ENCODE data around the gene RASA4B.
"Not testable (repeated sequence)": the region's sequence is repeated elsewhere in the genome, so short reads cannot be mapped to it uniquely, and the experiment has no call there.

RASA4B gene

DNA sequence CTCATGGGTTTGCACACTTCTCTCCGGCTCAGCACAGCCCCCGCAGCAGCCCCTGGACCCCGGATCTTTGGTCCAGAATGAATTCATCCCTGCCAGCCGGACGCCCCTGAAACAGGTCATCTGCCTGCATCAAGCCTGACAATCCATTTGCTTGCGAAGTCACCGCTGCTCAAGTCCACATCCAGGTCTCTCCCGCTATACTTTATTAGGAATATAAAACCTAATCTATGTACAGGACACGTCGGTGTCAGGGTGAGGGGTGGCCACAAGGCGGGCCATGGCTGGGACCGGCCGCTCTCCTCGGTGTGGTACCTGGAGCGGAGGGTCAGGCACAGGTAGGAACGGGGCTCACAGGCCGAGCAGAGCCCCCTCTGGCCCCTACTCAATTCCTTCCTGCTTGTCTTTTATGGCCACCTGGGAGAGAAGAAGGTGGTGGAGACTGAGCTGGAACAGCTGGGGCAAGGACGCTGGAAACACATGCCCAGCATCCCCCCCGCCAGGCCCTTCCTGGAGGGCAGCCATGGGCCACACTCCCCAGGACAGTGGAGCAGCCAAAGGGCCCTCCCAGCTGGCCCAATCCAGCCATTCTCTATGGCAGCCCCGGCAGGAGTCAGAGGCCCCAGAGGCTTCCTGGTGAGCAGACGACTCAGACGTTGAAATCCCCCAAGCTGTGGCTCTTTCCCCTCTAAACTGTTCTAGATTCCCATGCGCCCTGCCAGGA is 44.1 kb downstream of the RASA4B start:
- DNase-seq (ENCODE audit: low read depth) = no peak

DNA sequence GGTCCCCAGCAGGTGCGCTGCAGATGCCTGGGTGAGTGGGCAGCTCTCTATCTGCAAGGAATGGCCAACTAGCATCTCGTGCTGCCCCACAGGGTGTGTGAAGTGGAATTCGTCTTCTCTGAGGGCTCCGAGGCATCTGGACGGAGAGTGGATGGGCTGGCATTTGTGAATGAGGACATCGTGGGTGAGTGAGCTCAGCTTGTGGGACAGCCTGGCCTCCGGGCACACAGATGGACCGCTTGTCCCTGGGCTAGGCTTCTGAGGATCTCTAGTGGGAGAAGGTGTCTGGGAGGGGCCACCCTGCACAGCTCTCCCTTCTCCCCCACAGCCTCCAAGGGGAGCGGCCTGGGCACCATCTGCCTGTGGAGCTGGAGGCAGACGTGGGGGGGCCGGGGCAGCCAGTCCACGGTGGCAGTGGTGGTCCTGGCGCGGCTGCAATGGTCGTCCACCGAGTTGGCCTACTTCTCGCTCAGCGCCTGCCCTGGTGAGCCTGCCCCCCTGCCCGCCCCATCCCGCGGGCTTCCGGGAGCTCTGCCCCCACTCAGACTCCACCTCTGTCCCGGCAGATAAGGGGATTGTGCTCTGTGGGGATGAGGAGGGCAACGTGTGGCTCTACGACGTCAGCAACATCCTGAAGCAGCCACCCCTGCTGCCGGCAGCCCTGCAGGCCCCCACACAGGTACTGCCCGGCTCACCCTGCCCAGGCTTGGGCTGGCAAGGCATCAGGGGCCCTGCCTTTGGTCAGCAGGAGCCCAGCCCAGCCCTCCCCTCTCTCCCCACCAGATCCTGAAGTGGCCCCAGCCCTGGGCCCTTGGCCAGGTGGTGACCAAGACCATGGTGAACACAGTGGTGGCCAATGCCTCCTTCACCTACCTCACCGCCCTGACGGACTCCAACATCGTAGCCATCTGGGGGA is 45.2 kb downstream of the RASA4B start:
- DNase-seq (ENCODE audit: low read depth) = no peak

DNA sequence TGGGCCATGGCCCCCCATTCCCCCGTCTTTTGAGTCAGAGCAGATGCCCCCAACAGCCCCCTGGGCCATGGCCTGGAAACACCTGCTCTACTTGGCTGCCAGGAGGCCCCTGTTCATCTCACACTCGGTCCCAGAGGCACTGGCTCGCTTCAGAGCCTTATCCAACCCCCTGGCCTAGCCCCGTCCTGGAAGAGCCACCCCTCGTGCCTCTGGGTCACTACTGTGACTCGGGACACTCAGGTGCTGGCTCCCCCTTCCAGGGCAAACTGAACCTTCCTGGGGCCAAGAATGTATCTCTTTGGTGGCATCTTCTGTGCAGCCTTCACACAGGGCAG is 45.8 kb downstream of the RASA4B start:
- no peak for DNase-seq (ENCODE audit: low read depth)

DNA sequence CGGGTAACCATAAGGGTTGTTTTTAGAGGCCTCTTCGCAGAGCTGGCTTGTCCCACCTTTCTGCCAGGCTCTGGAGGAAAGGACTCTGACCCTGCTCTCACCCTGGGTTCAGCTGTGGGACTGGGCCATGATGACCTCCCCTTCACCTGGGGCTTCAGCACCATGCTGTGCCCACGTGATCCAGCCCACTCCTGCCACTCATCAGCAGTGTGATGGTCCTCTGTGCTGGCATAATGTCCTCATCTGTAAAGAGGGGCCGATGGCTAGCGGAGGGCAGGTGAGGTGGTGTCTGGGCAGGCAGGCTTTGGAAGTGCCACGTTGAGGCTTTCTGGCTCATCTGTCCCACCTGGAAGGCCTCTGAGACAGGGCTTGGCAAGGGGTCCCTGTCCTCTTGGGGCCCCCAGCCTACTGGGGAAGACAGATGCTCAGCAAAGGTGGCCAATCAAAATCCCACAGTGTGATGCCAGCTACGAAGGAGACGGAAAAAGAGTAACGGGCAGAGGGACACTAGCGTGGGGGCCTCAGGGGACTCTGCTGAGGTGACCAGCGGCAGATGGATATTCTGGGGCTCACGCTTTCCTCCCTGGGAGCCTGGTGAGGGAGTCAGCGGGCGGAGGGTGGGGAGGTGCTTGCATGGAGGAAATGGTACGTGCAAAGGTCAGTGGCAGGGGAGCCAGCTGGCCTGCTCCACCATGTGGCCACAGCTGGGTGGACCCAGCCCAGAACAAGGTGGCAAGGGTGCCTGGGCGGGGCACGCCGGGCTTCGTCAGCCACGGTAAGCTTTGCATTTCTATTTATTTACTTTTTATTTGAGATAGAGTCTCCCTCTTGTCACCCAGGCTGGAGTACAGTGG is 47.4 kb downstream of the RASA4B start:
- DNase-seq (ENCODE audit: low read depth) = no peak

DNA sequence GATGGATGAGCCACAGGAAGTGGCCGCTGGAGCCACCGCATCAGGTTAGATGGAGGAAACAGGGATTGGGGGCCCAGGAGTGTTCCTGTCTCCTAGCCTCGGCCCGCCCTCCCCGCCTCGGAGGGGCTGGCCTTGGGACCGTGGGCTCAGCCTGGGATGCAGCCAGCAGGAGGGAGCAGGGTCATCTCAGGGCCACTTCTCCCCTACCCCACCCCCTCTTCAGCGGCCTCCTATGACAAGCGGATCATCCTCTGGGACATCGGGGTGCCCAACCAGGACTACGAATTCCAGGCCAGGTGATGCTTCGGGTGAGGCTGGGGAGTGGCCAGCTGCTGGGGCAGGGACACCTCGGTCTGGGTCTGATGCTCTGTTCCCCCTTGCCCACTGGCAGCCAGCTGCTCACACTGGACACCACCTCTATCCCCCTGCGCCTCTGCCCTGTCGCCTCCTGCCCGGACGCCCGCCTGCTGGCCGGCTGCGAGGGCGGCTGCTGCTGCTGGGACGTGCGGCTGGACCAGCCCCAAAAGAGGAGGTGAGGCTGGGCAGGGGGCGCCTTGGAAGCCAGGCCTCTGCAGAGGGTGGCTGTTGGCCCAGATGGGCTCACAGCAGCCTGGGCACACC is 48.1 kb downstream of the RASA4B start:
- DNase-seq (ENCODE audit: low read depth) = no peak

DNA sequence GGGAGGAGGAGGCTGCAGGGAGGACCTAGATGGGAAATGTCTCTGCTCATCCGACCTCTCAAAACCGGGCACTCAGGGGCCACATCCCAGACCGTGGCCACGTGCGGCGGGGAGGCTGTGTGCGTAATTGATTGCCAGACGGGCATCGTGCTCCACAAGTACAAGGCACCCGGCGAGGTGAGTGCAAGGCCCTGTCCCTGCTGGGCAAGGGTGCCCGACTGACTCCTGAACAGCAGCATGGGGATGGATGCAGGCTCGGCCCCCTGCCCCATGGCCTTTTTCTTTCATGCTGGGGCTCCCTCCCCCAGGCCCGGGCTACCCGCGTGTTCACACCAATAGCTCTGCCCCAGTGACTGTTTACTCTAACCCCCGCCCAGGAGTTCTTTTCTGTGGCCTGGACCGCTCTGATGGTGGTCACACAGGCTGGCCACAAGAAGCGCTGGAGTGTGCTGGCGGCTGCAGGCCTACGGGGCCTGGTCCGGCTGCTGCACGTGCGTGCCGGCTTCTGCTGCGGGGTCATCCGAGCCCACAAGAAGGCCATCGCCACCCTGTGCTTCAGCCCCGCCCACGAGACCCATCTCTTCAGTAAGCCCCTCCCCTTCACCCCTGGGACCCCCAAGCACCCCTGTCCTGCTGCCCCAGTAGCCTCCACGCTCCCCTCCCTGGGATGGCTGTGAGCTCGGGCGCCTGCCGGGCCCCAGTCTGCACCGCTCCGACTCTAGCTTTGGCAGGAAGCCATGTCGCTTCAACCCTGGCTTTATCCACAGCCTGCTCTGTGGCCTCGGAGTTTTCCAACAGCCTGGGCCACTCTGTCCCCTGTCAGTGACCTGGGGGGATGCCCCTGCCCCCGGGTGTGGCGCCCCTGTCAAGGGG is 48.9 kb downstream of the RASA4B start:
- DNase-seq (ENCODE audit: low read depth) = no peak

DNA sequence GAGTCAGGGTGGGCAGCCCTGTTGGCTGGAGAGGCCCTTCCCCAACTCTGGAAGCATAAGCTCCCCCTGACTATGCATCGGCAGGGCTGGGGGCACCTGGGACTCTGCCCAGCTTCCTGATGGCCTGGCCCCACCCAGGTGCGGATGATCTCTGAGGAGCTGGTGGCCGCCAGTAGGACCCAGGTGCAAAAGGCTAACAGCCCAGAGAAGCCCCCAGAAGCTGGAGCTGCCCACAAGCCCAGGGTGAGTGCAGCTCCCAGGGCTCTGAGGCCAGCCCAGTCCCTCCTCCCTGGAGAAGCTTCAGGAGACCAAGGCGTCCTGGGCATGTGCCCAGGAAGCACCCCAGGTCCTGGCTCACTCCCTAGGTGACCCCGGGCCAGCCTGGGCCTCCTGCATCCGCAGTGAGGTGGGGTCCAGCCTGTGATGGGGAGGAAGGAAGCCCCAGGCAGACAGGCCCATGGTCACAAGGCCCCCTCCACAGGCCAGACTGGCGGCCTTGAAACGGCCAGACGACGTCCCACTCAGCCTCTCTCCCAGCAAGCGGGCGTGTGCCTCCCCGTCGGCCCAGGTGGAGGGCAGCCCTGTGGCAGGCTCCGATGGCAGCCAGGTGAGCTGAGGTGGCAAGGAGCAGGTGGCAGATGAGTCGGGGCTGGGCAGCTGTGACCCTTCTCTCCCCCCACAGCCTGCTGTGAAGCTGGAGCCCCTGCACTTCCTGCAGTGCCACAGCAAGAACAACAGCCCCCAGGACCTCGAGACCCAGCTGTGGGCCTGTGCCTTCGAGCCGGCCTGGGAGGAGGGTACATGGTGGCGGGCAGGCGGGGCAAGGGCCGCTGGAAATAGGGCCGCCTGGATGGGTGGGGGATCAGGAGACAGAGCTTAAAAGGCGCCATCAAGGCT is 49.7 kb downstream of the RASA4B start:
- no peak for DNase-seq (ENCODE audit: low read depth)

DNA sequence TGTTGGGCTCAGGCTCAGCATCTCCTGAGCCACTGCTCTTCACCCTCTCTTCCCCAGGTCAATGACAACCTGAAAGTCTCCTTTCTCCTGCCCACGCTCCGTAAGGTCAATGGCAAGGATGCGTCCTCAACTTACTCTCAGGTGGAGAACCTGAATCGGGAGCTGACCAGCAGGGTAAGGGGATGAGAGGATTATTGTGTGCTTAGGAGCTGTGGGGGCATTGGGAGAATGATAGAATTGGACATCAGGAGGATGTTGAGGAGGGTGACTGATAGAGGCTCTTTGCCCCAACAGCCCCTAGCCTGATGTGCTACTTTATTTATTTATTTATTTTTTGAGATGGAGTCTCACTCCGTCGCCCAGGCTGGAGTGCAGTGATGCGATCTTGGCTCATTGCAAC is 51.5 kb downstream of the RASA4B start:
- no peak for DNase-seq (ENCODE audit: low read depth)

DNA sequence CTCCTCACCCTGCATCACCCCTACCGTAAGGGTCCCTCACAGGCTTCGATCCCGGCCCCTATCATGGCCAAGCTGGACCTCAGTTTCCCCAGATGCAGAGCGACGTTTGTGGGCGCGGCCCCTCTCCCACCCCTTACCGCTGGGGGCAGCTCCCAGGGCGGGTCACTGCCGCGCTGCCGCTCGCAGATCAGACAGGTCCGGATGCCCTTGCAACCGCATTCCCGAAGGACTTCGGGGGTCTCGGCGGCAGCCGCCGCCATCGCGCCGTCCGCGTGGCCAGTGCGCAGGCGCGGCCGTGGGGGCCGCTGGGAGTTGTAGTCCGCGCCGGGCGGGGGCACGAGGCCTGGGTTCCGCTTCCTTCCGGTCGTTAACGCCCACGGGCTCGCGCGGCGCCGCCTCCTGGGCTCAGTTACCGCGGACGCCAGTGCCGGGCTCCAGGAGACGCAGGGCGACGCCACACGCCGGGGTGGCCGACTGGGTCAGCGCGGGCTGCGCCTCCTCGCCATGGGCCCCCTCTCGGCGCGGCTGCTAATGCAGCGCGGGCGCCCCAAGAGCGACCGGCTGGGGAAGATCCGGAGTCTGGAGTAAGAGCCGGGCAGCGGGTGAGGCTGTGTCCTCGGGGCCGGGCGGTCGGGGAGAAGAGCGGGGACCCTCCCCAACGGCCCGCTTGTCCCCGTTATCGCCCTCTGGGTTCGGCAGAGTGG is 52.8 kb downstream of the RASA4B start, which contains the start of the genes ALKBH4 and LRWD1:
TSS of gene ALKBH4 (minus strand) at position 287 of the 704 bp plus-strand sequence. CDS start at position 260, 27 bp downstream.
TSS of gene LRWD1 (plus strand) at position 408 of the 704 bp plus-strand sequence. CDS start at position 505, 97 bp downstream.
- peak; percentile 88 for DNase-seq (ENCODE audit: low read depth)

DNA sequence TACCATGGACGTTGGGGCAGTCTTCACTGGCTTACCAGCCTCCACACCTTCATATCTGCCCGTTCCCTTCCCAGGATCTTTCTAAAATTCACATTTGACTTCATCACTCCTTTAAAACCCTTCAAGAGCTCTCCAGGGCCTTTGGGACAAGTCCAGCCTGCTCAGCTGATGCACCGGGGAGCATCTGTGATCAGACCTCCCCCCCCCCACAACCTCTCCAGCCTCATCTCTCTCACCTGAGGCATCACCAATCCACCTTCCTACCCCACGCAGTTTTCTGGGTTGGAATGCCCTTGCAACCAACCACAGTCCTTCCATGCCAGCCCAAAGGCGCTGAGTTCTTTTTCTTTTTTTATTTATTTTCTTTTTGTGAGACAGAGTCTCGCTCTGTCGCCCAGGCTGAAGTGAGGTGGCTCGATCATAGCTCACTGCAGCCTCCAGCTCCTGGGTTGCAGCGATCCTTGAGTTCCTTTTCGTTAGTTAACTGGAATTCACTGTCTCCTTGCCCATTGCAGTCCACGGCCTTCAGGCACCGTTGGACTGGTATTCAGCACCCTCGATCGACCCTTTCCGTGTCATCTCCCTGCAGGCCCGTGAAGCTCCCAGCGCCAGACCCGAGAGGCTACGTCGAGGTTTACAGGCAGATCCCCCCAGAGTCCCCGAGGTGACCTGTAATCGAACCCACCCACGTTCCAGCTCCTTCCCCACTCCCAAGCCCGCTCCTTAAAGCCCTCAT is 53.6 kb downstream of the RASA4B start:
- DNase-seq (ENCODE audit: low read depth) = no peak

DNA sequence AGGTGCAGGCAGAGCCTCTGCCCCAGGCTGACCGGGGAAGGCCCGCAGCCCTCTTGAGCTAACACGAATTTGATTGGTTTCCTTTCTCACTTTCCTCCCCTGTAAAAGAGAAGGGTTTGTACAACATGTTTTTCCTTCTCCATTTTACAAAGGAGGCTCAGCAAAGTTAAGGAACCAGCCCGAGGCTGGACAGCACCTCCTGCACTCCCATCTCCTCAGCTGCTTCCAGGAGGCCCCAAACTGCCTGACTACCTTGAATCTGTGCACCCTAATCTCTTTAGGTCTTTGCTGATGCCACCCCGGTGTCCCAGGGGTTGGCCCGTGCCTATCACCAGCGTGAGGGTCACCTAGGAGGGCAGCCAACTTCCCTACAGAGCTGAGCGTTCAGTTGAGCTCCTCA is 57.1 kb downstream of the RASA4B start:
- no peak for DNase-seq (ENCODE audit: low read depth)

DNA sequence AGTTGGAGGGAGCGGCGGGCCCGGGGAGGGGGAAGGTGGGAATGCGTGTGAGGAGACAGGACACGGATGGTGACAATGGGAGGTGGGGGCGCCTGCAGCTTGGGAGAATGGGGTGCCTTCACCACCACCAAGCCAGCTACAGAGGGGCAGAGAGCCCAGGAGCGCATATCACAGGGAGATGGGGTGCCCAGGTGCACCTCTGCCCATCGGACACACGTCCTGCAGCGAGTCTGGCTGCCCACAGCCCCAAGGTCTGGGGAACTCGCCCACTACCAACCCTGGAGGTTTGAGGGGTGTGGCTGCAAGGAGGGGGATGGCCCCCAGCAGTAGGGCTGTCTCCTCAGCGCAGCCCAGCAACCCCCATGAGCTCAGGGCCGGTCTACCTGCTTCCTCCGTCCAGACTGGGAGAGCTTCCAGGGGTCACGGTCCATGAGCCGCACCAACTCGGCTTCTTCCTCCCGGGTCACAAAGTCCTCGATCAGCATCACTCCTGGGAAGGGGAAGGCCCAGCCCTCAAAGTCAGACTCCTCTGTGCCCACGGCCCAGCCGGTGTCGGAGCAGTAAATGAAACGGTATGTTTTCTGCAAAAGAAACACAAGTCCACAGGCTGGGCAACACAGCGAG is 58.2 kb downstream of the RASA4B start:
- no peak for DNase-seq (ENCODE audit: low read depth)

DNA sequence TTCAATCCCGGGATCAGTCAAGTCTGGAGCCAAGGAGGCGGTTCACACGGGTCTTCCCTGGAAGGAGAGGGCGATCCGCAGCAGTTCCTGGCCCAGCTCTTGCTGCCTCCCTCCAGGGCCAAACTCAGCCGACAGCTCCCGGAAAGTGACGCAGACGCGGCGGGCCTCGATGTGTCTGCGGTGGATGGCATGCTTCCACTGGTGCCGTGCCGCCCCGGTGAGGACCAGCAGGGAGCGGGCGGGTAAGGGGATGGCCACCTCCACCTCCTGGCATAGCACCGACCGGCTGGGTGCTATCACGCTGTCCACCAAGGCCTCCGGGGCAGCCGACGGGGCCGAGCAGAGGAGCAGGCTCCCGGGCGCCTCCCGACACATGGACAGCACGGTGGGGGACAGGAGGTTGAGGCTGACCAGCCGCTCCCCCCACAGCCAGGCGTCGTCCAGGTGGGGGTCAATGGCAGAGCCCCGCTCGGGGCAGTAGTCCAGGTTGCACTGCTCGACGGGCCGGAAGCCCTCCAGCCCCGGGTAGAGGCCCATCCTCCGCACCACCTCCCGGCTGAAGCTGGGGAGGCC is 60.1 kb downstream of the RASA4B start:
- no peak for DNase-seq (ENCODE audit: low read depth)

DNA sequence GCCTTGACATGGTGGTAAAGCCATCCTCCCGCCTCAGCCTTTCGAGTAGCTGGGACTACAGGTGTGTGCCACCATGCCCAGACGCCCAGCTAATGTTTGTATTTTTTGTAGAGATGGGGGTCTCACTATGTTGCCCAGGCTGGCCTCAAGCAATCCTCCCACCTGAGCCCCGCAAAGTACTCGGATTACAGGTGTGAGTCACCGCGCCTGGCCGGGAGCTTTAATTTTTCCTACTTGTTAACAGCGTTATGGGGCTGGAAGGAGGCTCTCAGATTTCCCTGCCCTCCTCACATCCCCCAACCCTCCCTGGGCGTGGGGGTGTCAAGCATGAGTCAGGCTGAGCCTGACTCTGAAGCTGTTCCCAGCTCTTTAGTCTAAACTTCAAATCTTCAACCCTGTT is 61.2 kb downstream of the RASA4B start:
- no peak for DNase-seq (ENCODE audit: low read depth)

DNA sequence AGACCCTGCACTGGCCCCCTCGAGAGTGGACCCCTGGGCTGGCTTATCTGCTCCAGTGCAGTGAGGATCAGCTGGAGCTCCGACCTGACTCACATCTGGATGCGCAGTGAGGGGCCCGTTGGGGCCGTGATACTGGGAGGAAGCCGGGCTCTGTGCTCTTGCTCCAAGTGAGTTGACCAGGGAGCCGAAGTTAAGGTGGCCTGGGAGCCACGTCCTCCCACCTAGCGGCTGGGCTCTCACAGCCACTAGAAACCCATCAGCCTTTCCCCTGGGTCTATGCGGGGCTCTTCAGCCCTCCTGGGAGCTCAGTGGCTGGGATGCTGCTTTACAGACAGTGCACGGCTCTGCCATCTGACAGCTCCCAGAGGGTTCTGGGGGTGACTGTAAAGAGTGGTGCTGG is 62.0 kb downstream of the RASA4B start:
- DNase-seq (ENCODE audit: low read depth) = no peak

DNA sequence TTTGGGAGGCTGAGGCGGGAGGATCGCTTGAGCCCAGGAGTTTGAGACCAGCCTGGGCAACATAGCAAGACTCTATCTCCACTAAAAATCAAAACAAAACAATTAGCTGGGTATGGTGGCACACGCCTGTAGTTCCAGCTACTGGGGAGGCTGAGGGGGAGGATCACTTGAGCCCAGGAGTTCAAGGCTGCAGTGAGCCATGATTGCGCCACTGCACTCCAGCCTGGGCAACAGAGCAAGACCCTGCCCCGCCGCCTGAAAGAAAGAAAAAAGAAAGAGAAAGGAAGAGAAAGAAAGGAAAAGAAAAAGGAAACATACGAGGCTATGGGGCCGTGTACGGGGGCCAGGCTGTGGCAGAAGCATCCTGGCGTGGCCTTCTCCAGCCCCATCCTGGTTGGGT is 62.6 kb downstream of the RASA4B start:
- not testable (repeated sequence) for DNase-seq (ENCODE audit: low read depth)

DNA sequence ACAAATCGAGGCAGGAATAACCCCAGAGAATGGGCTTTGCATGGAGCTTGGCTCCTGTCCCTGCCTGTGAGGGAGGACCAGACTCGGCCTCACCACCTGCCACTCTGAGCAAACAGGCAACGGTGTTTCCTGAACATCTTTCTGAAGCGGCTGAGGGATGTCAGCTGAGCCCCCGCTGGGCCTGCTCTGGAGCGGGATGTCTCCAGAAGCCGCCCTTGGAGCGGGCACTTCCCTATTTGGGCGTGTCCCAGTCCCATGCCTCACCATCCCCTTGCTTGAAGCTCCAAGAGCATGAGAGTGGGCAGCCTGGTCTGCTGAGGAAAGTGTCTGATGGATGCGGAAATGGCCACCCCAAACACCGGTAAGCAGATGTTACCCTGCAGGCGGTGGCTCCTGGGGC is 63.1 kb downstream of the RASA4B start:
- no peak for DNase-seq (ENCODE audit: low read depth)

DNA sequence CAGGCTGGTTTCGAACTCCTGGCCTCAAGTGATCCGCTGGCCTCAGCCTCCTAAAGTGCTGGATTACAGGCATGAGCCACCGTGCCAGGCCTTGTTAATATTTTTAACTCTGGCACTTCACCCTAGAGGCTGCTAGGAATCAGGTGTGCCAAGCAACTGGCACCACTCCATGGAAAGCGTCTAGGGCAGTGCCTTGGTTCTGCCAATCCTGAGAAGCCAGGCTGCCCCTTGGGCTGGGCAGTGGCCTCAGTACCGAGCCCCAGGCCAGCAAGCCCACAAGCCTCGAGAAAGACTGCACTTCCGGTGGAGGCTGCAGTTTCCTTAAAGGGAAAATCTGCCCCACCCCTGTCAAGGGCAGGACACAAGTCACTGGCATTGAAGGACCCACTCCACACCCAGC is 64.3 kb downstream of the RASA4B start:
- no peak for DNase-seq (ENCODE audit: low read depth)

Measured in T-helper 22 cell (primary cell).